Coronary artery (tissue), 2 donors: ENCODE measurements around the gene KCNN2.
"Not testable (repeated sequence)": the region's sequence is repeated elsewhere in the genome, so short reads cannot be mapped to it uniquely, and the experiment has no call there.

Experiments
- DNase-seq: peaks from one replicate; pipeline ENCODE4 v3.0.0-alpha.2; 2017; ENCODE audit warnings: low spot score
- H3K27ac ChIP-seq, 2 donors: fragments of 200-600 bp; sonication (generic); one replicate each; pipeline ENCODE4 v1.5.1; 2016 to 2019
- H3K4me3 ChIP-seq: fragments of 200-600 bp; sonication (generic); 2 replicates; pipeline ENCODE4 v1.5.1; 2016; ENCODE audit warnings: mild to moderate bottlenecking, moderate library complexity
- TF ChIP-seq, protein P1 (sequence below): fragments of 200-600 bp; sonication (generic); IDR thresholded peaks from one replicate; pipeline ENCODE4 v1.5.1; 2019; ENCODE audit warnings: antibody characterized with exemption

Gene KCNN2

DNA sequence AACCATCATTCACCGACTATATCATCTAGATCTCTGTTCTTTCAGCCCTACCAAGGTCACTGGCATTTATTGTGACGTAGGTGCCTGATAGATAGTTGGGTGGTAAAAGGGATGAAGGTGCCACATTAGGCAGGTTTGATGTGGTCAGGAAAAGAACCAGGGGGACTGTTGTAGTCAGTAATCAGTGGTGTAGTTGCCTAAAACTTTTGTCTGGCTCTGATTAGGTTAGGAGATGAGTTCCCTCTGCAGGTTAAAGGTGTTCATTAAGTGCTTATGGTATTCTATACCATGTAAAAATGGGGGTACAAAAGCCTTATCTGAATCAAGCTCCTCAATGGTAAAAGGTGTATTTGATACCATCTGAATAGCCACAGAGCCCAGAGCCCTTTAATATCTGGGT is 55.6 kb downstream of the KCNN2 start:
- H3K27ac ChIP-seq, result no peak overlapping the region
- DNase-seq, result no peak
- no peak overlapping the region for H3K4me3 ChIP-seq

DNA sequence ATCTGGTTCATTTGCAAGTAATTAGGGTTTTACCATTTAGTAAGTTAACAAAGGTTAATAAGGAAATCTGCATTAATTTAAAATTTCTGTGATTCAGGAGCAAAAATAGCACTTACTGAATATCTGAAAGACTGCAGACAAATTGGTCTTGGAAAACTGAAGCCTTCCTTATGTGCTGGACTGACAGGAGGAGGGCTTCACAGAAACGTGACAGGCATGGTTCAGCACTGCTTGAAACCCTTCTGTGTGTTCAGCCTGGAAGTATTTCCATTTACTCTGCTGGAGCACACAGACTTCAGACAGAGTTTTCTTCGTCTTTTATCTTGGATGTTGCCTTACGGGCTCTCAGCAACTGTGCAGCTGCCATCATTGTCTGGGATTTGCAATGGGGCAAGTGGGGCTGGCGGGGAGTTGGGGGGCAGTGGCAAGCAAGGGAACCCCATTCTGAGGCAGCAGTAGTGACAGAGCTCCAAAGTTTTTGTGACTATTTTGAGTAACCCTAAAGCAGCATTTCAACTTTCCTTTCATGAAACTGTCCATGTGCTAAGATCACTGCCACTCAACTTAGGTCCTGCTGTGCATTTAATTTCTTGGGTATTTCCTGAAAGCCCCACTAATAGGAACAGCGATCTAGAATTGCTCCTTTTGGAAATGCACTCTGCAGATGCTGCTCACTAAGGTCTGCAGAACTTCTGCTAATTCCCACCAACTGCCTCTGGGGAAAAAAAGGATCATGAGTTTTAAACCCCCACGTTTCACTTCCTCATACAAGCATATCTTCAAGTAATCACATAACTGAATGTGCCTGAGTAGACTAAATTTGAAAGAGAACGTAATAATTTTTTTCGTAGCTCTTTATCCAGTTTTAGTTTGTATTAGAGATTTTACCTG is 56.6 kb downstream of the KCNN2 start:
- TF ChIP-seq, protein P1, sequence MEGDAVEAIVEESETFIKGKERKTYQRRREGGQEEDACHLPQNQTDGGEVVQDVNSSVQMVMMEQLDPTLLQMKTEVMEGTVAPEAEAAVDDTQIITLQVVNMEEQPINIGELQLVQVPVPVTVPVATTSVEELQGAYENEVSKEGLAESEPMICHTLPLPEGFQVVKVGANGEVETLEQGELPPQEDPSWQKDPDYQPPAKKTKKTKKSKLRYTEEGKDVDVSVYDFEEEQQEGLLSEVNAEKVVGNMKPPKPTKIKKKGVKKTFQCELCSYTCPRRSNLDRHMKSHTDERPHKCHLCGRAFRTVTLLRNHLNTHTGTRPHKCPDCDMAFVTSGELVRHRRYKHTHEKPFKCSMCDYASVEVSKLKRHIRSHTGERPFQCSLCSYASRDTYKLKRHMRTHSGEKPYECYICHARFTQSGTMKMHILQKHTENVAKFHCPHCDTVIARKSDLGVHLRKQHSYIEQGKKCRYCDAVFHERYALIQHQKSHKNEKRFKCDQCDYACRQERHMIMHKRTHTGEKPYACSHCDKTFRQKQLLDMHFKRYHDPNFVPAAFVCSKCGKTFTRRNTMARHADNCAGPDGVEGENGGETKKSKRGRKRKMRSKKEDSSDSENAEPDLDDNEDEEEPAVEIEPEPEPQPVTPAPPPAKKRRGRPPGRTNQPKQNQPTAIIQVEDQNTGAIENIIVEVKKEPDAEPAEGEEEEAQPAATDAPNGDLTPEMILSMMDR, result no peak
- H3K4me3 ChIP-seq, result no peak overlapping the region
- H3K27ac ChIP-seq, result no peak overlapping the region
- no peak for DNase-seq

More for the DNA sequence above, 55.6 kb downstream of the KCNN2 start:
- TF ChIP-seq, protein P1, result no peak

GRCh38 chr5:114419067-114419388 is 57.2 kb downstream of the KCNN2 start:
- Histone ChIP-seq H3K27ac (no peak overlapping the region), H3K4me3 (no peak overlapping the region)
- TF ChIP-seq, protein P1, result no peak
- DNase-seq, result no peak

DNA sequence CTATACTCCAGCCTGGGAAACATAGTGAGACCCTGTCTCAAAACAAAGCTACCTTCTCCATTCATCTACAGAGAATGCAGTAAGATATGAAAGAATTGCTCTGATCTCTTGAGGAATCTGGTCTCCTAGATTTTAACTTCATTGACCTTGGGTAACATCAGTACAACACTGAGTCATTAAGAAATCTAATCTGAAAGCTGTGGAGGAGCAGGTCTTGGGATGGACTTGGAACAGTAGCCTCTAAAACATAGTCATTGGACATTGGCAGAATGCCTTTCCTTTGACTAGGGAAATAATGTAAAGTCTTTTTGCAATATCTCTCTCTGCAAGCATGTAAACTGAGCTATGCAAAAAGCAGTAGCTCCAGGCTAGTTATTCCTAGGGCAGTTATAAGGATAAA is 58.1 kb downstream of the KCNN2 start:
- no peak for DNase-seq
- Histone ChIP-seq H3K27ac (no peak overlapping the region), H3K4me3 (no peak overlapping the region)
- TF ChIP-seq, protein P1, result no peak

GRCh38 chr5:114427204-114427603 is 65.3 kb downstream of the KCNN2 start:
- H3K4me3 ChIP-seq, result no peak overlapping the region
- TF ChIP-seq, protein P1, result no peak
- no peak for DNase-seq
- H3K27ac ChIP-seq, result no peak overlapping the region

- no peak for DNase-seq
- Histone ChIP-seq H3K27ac (no peak overlapping the region), H3K4me3 (no peak overlapping the region)
- TF ChIP-seq, protein P1, result no peak
Observed at GRCh38 chr5:114430532-114430931, 68.7 kb downstream of the KCNN2 start.

DNA sequence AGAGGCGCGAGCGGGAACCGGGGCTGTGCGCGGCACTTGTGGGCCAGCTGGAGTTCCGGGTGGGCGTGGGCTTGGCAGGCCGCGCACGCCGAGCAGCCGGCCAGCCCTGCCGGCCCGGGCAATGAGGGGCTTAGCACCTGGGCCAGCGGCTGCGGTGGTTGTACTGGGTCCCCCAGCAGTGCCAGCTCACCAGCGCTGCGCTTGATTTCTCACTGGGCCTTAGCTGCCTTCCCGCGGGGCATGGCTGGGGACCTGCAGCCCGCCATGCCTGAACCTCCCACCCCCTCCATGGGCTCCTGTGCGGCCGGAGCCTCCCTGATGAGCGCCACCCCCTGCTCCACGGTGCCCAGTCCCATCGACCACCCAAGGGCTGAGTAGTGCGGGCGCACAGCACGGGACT is 70.8 kb downstream of the KCNN2 start:
- H3K27ac ChIP-seq, H3K4me3 ChIP-seq, DNase-seq: not testable (repeated sequence)
